ENCODE results near the gene GMEB2.

- TF ChIP-seq, protein P1, sequence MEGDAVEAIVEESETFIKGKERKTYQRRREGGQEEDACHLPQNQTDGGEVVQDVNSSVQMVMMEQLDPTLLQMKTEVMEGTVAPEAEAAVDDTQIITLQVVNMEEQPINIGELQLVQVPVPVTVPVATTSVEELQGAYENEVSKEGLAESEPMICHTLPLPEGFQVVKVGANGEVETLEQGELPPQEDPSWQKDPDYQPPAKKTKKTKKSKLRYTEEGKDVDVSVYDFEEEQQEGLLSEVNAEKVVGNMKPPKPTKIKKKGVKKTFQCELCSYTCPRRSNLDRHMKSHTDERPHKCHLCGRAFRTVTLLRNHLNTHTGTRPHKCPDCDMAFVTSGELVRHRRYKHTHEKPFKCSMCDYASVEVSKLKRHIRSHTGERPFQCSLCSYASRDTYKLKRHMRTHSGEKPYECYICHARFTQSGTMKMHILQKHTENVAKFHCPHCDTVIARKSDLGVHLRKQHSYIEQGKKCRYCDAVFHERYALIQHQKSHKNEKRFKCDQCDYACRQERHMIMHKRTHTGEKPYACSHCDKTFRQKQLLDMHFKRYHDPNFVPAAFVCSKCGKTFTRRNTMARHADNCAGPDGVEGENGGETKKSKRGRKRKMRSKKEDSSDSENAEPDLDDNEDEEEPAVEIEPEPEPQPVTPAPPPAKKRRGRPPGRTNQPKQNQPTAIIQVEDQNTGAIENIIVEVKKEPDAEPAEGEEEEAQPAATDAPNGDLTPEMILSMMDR (IDR thresholded peaks at IDR 0.05; ENCODE audit: low read depth, low read length) = no peak
- TF ChIP-seq MAX (IDR thresholded peaks at IDR 0.05; ENCODE audit: low read depth, low read length) = no peak
- TF ChIP-seq POLR2A (IDR thresholded peaks at IDR 0.05; ENCODE audit: extremely low read depth, insufficient read length) = no peak
- no peak for TF ChIP-seq MYC (IDR thresholded peaks at IDR 0.05; ENCODE audit: low read depth, low read length)
Measured at GRCh38 chr20:63659370-63659769, 32.5 kb upstream of the GMEB2 start.
